ENCODE data around the gene C1RL. TPM values are rescaled to one million over a fixed set of nuclear protein-coding genes. Genes with fewer than 3 reads are reported as not detected.
A peak's percentile ranks its signal among the peaks of the same experiment; 100 is the strongest.

The C1RL gene
- total RNA-seq, 2 experiments from 2014 or later: 3.0 to 10.4 TPM

DNA sequence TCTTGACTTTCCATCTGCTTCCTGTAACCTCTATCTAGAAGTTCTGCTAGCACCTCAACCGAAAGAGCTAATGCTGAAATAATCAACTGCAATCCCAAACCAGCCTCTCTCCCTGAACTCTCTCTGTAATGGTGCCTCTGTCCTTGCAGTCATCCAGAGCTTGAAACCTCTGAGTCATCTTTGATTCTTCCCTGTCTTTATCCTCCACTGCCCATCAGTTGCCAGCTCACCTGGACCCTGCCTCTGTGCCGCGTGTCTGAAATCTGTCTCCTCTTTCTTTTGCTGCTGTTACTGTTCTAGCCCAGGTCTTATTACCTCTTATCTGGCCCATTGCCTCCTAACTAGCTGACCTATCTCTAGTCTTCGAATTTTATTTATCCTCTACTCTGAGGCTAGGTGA lies 36.7 kb upstream of the C1RL start:
- Histone ChIP-seq H4K20me1 (ENCODE audit: insufficient read depth, low read length) (no peaks in the 10 kb centered on the region), H3K9me3 (ENCODE audit: low read length) (no peaks in the 10 kb centered on the region), H3K4me3 (ENCODE audit: low read depth, low read length, poor library complexity, severe bottlenecking) (no peak overlapping the region), H3K27ac (ENCODE audit: low read depth, low read length, poor library complexity, severe bottlenecking) (no peak overlapping the region), H3K9me2 (ENCODE audit: insufficient read depth, low read length) (no peaks in the 10 kb centered on the region), H3K36me3 (ENCODE audit: insufficient read depth, low read length) (no peaks in the 10 kb centered on the region), H2AFZ (ENCODE audit: low read length) (no peak overlapping the region), H3K4me2 (ENCODE audit: low read length) (no peak overlapping the region), H3K4me1 (ENCODE audit: insufficient read depth, low read length, poor library complexity, severe bottlenecking) (no peaks in the 10 kb centered on the region), H3K79me2 (ENCODE audit: insufficient read depth, low read depth, low read length) (no peaks in the 10 kb centered on the region)
- ChIA-PET POLR2A (interaction anchor here (0.7 kb wide), 1 partner anchor 307 kb away, joined by 3 read pairs; no protein-coding TSS in a partner anchor), CTCF (ENCODE audit: unreplicated experiment) (interaction anchor here (0.6 kb wide), 1 partner anchor 96 kb away, joined by 3 read pairs; no protein-coding TSS in a partner anchor)
- BruUV-seq (replicated peaks): no TSS peak
- intact Hi-C loops (cut with micrococcal nuclease; ENCODE audit: unreplicated experiment): no loop called here
- DNase-seq (ENCODE audit: low spot score): no peak
- TF ChIP-seq EZH2phosphoT487 (IDR thresholded peaks at IDR 0.05; ENCODE audit: borderline replicate concordance, low read depth, low read length): no peak
- TF ChIP-seq CTCF (conservative IDR thresholded peaks at IDR 0.05; ENCODE audit: low read length): no peak

- peak; percentile 59 for DNase-seq (ENCODE audit: low spot score)
- H3K9me2 ChIP-seq (ENCODE audit: insufficient read depth, low read length): no peaks in the 10 kb centered on the region
- no peak overlapping the region for H3K27ac ChIP-seq (ENCODE audit: low read depth, low read length, poor library complexity, severe bottlenecking)
- intact Hi-C loops (cut with micrococcal nuclease; ENCODE audit: unreplicated experiment): loop anchor here (5.0 kb wide), 1 partner anchor 318 kb away; no protein-coding TSS in a partner anchor
- no peaks in the 10 kb centered on the region for H3K4me1 ChIP-seq (ENCODE audit: insufficient read depth, low read length, poor library complexity, severe bottlenecking)
- H4K20me1 ChIP-seq (ENCODE audit: insufficient read depth, low read length): no peaks in the 10 kb centered on the region
- no TSS peak for BruUV-seq (replicated peaks)
- H3K79me2 ChIP-seq (ENCODE audit: insufficient read depth, low read depth, low read length): no peaks in the 10 kb centered on the region
- H3K4me2 ChIP-seq (ENCODE audit: low read length): no peak overlapping the region
- H3K36me3 ChIP-seq (ENCODE audit: insufficient read depth, low read length): no peaks in the 10 kb centered on the region
- no peak for TF ChIP-seq EZH2phosphoT487 (IDR thresholded peaks at IDR 0.05; ENCODE audit: borderline replicate concordance, low read depth, low read length)
- TF ChIP-seq CTCF (conservative IDR thresholded peaks at IDR 0.05; ENCODE audit: low read length): peak; percentile 86
- CTCF ChIA-PET (ENCODE audit: unreplicated experiment): interaction anchor here (0.6 kb wide), 1 partner anchor 45 kb away, joined by 4 read pairs; the partner anchor contains the start of gene PEX5
- H3K9me3 ChIP-seq (ENCODE audit: low read length): no peaks in the 10 kb centered on the region
- H2AFZ ChIP-seq (ENCODE audit: low read length): no peak overlapping the region
- POLR2A ChIA-PET: no interaction called here
- no peak overlapping the region for H3K4me3 ChIP-seq (ENCODE audit: low read depth, low read length, poor library complexity, severe bottlenecking)
These were observed 35.6 kb upstream of the C1RL start for GRCh38 chr12:7144414-7145120.

DNA sequence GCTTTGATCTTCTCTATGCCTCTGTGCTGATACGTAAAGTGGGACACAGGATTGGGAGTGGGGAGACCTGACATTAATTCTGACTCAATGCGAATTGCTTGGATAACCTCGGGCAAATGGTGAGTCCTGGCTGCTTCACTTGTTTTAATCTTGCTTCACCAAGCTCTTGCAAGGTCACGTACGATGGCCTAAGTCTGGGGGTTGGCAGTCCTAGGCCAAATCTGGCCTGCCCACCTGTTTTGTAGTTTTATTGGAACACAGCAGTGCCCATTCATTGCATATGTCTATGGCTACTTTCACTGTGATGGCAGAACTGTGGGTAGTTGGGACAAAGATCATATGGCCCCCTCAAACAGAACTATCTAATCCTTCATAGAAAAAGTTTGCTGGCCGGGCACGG lies 34.5 kb upstream of the C1RL start:
- ChIA-PET CTCF (ENCODE audit: unreplicated experiment) (interaction anchor here (0.6 kb wide), 1 partner anchor 552 kb away, joined by 18 read pairs; no protein-coding TSS in a partner anchor), POLR2A (no interaction called here)
- TF ChIP-seq EZH2phosphoT487 (IDR thresholded peaks at IDR 0.05; ENCODE audit: borderline replicate concordance, low read depth, low read length) (no peak), CTCF (conservative IDR thresholded peaks at IDR 0.05; ENCODE audit: low read length) (no peak)
- BruUV-seq (replicated peaks): no TSS peak
- Histone ChIP-seq H3K9me3 (ENCODE audit: low read length) (no peaks in the 10 kb centered on the region), H2AFZ (ENCODE audit: low read length) (no peak overlapping the region), H3K27ac (ENCODE audit: low read depth, low read length, poor library complexity, severe bottlenecking) (no peak overlapping the region), H3K79me2 (ENCODE audit: insufficient read depth, low read depth, low read length) (no peaks in the 10 kb centered on the region), H3K4me1 (ENCODE audit: insufficient read depth, low read length, poor library complexity, severe bottlenecking) (no peaks in the 10 kb centered on the region), H3K4me3 (ENCODE audit: low read depth, low read length, poor library complexity, severe bottlenecking) (no peak overlapping the region), H4K20me1 (ENCODE audit: insufficient read depth, low read length) (no peaks in the 10 kb centered on the region), H3K9me2 (ENCODE audit: insufficient read depth, low read length) (no peaks in the 10 kb centered on the region), H3K4me2 (ENCODE audit: low read length) (no peak overlapping the region), H3K36me3 (ENCODE audit: insufficient read depth, low read length) (no peaks in the 10 kb centered on the region)
- DNase-seq (ENCODE audit: low spot score): no peak
- intact Hi-C loops (cut with micrococcal nuclease; ENCODE audit: unreplicated experiment): loop anchor here (5.0 kb wide), 1 partner anchor 319 kb away; no protein-coding TSS in a partner anchor
